ENCODE results near the gene HECA. TPM values are rescaled to one million over a fixed set of nuclear protein-coding genes. Genes with fewer than 3 reads are reported as not detected.

HECA gene
- total RNA-seq, 2 experiments from 2014 or later, result 203 to 207 TPM

GRCh38 chr6:139189665-139190064 lies 54.8 kb downstream of the HECA start:
- Mint-ChIP-seq H3K27ac (peak overlapping the region; percentile 25), H3K9me3 (no peaks in the 10 kb centered on the region), H3K27me3 (no peaks in the 10 kb centered on the region), H3K36me3 (ENCODE audit: low read depth) (peaks cover 17% of the 10 kb centered on the region), H3K4me1 (ENCODE audit: low read depth) (peaks cover 37% of the 10 kb centered on the region), H3K4me3 (no peak overlapping the region)
- peaks cover 0 to 5% of the 10 kb centered on the region in 2 experiments for H3K9me3 ChIP-seq (ENCODE audit: control insufficient read depth in 1 of 2, insufficient read depth in 1 of 2, low read length in 2 of 2)
- H3K4me1 ChIP-seq (ENCODE audit: insufficient read depth, low read length), result peaks cover 3% of the 10 kb centered on the region
- no peaks in the 10 kb centered on the region for H3K27me3 ChIP-seq (ENCODE audit: control insufficient read depth in 1 of 2, insufficient read depth in 2 of 2, low read length in 2 of 2)
- H3K27ac ChIP-seq (ENCODE audit: low read depth in 1 of 2, low read length in 2 of 2), result no peak overlapping the region
- ChIA-PET POLR2A (interaction anchor here (0.7 to 2.5 kb wide), 5 partner anchors 10 to 51 kb away, joined by 3 to 7 read pairs (median 3); no protein-coding TSS in a partner anchor), CTCF (interaction anchor here (0.7 kb wide), 1 partner anchor 24 kb away, joined by 3 read pairs; no protein-coding TSS in a partner anchor)
- H3K4me3 ChIP-seq (ENCODE audit: low read length), result no peak overlapping the region
- no peak for TF ChIP-seq CTCF (IDR thresholded peaks at IDR 0.05)
- ATAC-seq (ENCODE audit: poor library complexity) (no peak), DNase-seq (no peak)
- H3K36me3 ChIP-seq (ENCODE audit: insufficient read depth, low read length), result no peaks in the 10 kb centered on the region
- intact Hi-C loops (cut with DNase I, micrococcal nuclease), result no loop called here

GRCh38 chr6:139194740-139195139 lies 59.9 kb downstream of the HECA start:
- H3K27me3 ChIP-seq (ENCODE audit: control insufficient read depth in 1 of 2, insufficient read depth in 2 of 2, low read length in 2 of 2), result no peaks in the 10 kb centered on the region
- no peaks in the 10 kb centered on the region for H3K27me3 Mint-ChIP-seq
- ChIA-PET POLR2A (no interaction called here), CTCF (no interaction called here)
- no peaks in the 10 kb centered on the region for H3K36me3 ChIP-seq (ENCODE audit: insufficient read depth, low read length)
- H3K9me3 Mint-ChIP-seq, result no peaks in the 10 kb centered on the region
- no peak for TF ChIP-seq CTCF (IDR thresholded peaks at IDR 0.05)
- H3K4me1 Mint-ChIP-seq (ENCODE audit: low read depth), result peaks cover 9% of the 10 kb centered on the region
- no peaks in the 10 kb centered on the region for H3K36me3 Mint-ChIP-seq (ENCODE audit: low read depth)
- intact Hi-C loops (cut with DNase I, micrococcal nuclease), result no loop called here
- H3K4me3 ChIP-seq (ENCODE audit: low read length), result no peak overlapping the region
- peaks cover 0 to 5% of the 10 kb centered on the region in 2 experiments for H3K9me3 ChIP-seq (ENCODE audit: control insufficient read depth in 1 of 2, insufficient read depth in 1 of 2, low read length in 2 of 2)
- no peak overlapping the region for H3K4me3 Mint-ChIP-seq
- H3K27ac Mint-ChIP-seq, result no peak overlapping the region
- DNase-seq, result no peak
- H3K27ac ChIP-seq (ENCODE audit: low read depth in 1 of 2, low read length in 2 of 2), result no peak overlapping the region
- H3K4me1 ChIP-seq (ENCODE audit: insufficient read depth, low read length), result no peaks in the 10 kb centered on the region
- no peak for ATAC-seq (ENCODE audit: poor library complexity)

GRCh38 chr6:139198529-139199288 lies 63.8 kb downstream of the HECA start:
- no peaks in the 10 kb centered on the region for H3K4me1 ChIP-seq (ENCODE audit: insufficient read depth, low read length)
- no peak overlapping the region for H3K4me3 ChIP-seq (ENCODE audit: low read length)
- TF ChIP-seq CTCF (IDR thresholded peaks at IDR 0.05), result no peak
- H3K36me3 ChIP-seq (ENCODE audit: insufficient read depth, low read length), result no peaks in the 10 kb centered on the region
- intact Hi-C loops (cut with DNase I, micrococcal nuclease), result no loop called here
- Mint-ChIP-seq H3K27ac (no peak overlapping the region), H3K4me3 (no peak overlapping the region), H3K27me3 (no peaks in the 10 kb centered on the region), H3K9me3 (no peaks in the 10 kb centered on the region), H3K36me3 (ENCODE audit: low read depth) (no peaks in the 10 kb centered on the region), H3K4me1 (ENCODE audit: low read depth) (peaks cover 6% of the 10 kb centered on the region)
- H3K27me3 ChIP-seq (ENCODE audit: control insufficient read depth in 1 of 2, insufficient read depth in 2 of 2, low read length in 2 of 2), result no peaks in the 10 kb centered on the region
- POLR2A ChIA-PET, result no interaction called here
- ATAC-seq (ENCODE audit: poor library complexity), result no peak
- CTCF ChIA-PET, result no interaction called here
- H3K27ac ChIP-seq (ENCODE audit: low read depth in 1 of 2, low read length in 2 of 2), result no peak overlapping the region
- DNase-seq, result no peak
- peaks cover 0 to 5% of the 10 kb centered on the region in 2 experiments for H3K9me3 ChIP-seq (ENCODE audit: control insufficient read depth in 1 of 2, insufficient read depth in 1 of 2, low read length in 2 of 2)

Measured in CD4-positive, alpha-beta T cell (primary cell).